ENCODE results near the gene C10orf95.
"Not testable (repeated sequence)": the region's sequence is repeated elsewhere in the genome, so short reads cannot be mapped to it uniquely, and the experiment has no call there.

The C10orf95 gene

GRCh38 chr10:102463983-102464382 lies 12.6 kb upstream of the C10orf95 start:
- DNase-seq, result no peak

DNA sequence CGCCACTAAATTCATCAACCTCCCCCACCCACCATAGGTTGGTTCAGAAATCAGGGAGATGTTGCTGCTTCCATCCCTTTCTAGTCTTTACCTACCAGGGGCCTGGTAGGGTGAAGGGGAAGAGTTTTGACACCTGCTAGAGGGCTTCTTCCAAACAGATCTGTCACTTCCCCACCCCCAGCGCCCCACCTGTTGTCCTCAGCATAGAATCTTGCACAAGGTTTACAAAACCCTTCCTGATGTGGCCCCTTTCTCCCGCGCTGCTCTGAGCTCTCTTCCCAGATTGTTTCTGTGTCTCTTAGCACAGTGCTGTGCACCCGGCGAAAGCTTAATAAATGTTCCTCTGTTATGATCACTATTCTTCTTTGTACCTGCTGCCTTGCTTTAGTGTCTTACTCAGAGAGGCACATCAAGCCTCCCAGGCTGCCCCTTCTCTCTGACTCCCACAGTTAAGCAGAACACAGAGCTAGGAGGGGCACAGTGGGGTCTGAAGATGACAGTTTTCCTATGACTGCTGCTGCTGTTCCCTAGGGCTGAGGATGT lies 11.2 kb upstream of the C10orf95 start:
- no peak for DNase-seq

DNA sequence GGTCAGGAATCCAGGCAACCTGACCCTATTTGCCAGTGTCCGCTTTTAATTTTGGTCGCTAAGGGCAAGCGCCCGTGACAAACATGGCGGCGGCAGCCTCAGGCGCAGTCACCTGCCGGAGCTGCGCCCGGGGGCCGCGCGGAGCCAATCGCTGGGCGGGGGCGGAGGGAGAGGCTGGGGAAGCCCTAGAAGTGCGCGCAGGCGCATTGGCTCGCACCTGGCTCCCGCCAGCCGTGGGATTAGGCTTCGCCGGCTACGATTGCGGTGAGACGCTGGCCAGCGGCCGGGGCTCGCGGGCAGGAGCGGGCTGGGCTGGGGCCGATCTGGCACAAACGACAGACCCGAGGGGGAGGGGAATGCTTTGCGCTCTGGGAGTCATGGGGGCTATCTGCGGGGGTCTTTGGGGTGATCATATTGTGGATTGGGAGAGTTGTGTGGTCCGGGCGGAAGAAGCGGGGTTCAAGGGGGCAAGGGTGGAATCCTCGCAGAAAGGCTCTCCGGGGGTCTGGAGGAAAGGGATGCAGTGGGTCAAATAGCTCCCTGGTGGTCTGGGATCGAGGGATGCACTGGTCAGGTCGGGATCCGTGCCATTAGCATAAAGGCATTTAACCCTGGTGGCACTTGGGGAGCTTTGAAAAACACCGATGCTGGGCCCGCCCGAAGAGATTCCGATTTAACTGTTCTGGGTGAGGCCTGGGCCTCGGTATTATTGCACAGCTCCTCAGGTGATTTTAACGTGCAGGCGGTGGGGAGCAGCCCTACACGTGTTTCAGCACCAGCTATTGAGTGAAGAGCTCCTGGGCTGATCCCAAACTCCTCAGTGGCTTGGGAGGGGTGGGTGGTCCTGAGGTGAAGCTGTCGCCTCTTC lies 10.1 kb upstream of the C10orf95 start:
- peak; percentile 53 for DNase-seq

- peak; percentile 53 for DNase-seq
Observed at GRCh38 chr10:102460836-102461186, 9.5 kb upstream of the C10orf95 start.

DNA sequence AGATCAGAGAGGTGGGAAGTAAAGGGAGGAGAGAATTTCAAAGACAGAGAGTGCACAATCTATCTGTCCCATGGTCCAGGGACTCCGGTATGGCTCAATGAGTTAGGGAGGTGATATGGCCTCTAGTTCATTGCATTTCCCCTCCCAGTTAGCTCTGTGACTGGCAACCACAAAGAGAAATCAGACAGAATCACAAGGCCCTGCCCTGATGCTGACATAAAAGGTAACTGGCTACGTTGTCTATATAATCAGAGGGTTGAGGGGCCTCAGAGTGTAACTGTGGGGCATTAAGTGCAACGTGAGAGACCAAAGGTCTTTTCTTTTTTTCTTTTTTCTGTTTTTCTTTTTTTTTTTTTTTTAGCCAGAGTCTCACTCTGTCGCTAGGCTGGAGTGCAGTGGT lies 7.3 kb upstream of the C10orf95 start:
- DNase-seq, result no peak

- no peak for DNase-seq
Observed at GRCh38 chr10:102457591-102458150, 6.3 kb upstream of the C10orf95 start.

DNA sequence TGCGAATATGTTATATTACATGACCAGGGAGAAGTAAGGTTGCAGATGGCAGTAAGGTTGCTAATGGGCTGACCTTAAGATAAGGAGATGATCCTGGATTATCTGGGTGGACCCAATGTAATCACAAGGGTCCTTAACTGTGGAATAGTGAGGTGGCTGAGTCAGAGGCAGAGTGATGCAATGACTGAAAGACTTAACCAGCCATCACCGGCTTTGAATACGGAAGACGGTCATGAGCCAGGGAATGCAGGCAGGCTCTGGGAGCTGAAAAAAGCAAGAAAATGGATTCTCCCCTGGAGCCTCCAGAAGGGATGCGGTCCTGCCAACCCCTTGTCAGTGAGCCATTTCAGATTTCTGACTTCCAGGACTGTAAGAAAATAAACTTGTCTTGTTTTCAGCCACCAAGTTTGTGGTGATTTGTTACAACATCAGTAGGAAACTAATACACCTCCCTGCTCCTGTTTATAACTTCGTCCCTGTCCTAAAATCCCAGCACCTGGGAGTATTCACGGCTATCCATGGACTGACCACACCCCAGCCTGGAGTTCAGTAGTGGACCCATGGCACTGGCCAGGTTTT lies 4.6 kb upstream of the C10orf95 start:
- no peak for DNase-seq

- DNase-seq, result not testable (repeated sequence)
Observed at GRCh38 chr10:102454662-102455487, 3.5 kb upstream of the C10orf95 start.

GRCh38 chr10:102453502-102453901 lies 2.2 kb upstream of the C10orf95 start:
- DNase-seq, result no peak

- no peak for DNase-seq
Observed at GRCh38 chr10:102452672-102453340, 1.5 kb upstream of the C10orf95 start.

GRCh38 chr10:102450374-102451104 lies 804 bp downstream of the C10orf95 start:
- peak; percentile 33 for DNase-seq

DNA sequence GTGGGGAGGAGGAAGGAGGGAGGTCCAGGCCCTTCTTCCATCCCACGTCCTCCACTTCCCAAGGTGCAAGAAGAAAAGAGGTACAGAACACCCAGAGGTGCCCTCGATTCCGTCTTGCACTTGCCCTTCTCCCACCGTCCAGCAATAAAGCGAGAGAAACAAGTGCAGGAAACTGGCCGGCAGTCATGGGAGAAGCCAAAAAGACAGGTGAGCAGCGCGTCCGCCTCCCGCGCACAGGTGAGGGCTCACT lies 1.3 kb downstream of the C10orf95 start:
- DNase-seq, result no peak

DNA sequence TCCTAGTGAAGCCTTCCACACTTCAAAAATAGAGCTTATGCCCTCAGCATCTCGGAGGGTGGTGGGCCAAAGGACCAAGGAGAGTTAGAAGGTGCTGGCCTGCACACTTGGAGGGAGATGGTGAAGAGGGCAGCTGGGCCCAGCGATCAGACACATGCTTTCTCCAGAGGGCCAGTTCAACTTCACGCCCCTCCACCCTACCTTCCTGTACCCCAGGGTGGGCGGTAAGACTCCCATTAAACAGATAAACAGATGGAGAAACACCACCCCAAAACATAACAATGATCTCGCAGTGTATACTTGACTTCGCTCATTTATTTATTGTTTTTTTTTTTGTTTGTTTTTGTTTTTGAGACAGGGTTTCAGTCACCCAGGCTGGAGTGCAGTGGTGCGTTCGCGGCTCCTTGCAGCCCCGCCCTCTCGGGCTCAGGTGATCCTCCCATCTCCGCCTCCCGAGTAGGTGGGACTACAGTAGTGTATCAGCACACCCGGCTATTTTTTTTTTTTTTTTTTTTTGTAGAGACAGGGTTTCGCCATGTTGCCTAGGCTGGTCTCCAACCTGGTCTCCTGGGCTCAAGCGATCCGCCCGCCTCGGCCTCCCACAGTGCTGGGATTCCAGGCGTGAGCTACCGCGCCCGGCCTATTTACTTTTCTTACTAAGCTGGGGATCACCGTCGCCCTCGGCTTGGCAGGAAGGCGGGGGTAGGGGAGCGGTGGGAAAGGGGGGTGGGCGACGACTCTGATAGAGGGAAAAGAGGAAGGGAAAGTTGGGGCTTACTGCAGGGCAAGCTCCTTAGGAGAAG lies 1.8 kb downstream of the C10orf95 start:
- peak; percentile 58 for DNase-seq

- DNase-seq, result no peak
Observed at GRCh38 chr10:102444851-102445250, 6.5 kb downstream of the C10orf95 start.

GRCh38 chr10:102438374-102438773 lies 13.0 kb downstream of the C10orf95 start:
- no peak for DNase-seq

DNA sequence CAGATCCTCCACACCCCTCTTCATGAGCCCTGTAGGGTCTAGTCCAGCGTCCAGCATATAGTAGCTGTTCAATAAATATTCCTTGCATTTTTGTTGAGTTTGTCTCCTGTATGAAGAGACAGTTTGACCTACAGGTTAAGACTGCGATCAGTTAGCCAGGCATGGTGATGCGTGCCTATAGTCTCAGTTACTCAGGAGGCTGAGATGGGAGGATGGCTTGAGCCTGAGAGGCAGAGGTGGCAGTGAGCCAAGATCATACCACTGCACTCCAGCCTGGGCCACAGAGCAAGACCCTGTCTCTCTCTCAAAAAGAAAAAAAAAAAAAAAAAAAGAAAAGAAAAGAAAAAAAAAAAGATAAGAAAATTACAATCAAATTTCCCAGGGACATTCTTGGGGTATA lies 13.8 kb downstream of the C10orf95 start:
- no peak for DNase-seq

DNA sequence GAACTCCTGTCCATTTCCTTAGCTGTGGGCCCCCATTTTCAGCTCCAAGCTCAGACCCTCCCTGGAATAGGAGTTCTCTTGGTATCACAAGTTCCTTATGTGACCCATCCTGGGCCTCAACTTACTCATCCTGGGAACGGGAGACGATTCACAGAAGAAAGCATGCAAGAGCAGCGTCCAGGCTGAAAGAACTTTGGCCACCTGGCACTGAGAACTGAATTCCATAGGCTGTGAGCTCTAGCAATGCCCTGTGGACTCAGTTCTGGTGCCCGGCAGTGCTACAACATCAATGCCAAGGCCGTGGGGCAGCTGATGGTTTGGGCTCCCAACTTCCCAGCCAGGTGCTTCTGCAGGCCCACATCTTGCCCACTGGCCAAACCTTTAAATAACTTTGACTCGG lies 15.0 kb downstream of the C10orf95 start:
- DNase-seq, result no peak

GRCh38 chr10:102435529-102436233 lies 15.7 kb downstream of the C10orf95 start:
- DNase-seq, result peak; percentile 11

- no peak for DNase-seq
Observed at GRCh38 chr10:102435133-102435497, 16.2 kb downstream of the C10orf95 start.

DNA sequence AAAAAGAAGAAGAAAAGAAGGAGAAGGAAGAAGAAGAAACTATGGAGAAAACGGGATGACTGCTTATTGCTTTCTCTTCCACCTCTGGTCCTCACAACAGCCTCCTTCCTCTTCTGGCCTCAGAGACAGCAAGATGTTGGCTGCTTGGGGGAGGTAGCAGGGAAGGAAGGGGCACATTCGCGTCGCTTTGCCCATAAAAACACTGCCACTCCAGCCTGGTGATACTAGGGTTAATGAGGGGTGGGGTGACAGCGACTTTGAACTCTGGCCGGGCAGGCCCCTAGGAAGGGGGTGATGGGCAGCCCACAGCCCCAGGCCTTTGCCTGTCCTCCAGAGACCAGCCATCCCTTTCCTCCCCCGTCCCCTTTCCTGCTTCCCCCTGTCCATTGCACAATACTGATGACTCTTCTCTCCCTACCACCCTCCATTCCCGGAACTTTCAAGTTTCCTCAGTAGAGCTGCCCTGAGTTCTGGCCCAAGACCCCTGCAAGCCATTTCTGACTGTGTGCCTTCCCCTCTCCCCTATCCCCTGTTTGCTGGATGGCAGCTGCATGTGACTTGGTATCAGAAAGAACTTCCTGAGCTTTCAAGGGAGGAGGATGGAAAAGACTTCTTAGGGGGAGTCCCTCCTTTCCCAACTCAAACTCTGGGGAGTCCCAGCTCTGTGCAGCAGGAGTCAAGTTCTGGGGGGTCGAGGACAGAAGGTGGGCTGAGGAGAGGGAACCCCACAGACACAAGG lies 16.8 kb downstream of the C10orf95 start:
- no peak for DNase-seq
